ENCODE measurements around the gene WDR81. TPM values are rescaled to one million over a fixed set of nuclear protein-coding genes. Genes with fewer than 3 reads are reported as not detected.
"Not testable (repeated sequence)": the region's sequence is repeated elsewhere in the genome, so short reads cannot be mapped to it uniquely, and the experiment has no call there.

The WDR81 gene
- total and polyA plus RNA-seq, 11 donors = 7.2 to 29.0 (median 9.3) TPM

DNA sequence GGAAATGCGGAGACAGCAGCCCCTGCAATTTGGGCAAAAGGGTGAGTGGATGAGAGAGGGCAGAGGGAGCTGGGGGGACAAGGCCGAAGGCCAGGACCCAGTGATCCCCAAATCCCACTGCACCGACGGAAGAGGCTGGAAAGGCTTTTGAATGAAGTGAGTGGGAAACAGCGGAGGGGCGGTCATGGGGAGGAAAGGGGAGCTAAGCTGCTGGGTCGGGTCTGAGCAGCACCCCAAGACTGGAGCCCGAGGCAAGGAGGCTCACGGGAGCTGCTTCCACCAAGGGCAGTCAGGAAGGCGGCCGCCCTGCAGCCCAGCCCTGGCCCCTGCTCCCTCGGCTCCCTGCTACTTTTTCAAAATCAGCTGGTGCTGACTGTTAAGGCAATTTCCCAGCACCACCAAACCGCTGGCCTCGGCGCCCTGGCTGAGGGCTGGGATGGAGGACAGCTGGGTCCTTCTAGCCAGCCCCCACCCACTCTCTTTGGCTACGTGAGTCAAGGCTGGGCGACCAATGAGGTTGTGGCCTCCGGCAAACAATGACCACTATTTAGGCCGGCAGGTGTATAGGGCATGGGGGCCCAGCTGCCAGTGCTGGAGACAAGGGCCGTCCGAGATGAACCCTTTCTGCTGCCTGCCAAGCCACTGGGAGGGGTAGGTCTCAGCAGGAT is 37.9 kb downstream of the WDR81 start:
- Histone ChIP-seq H3K27ac (peak overlapping the region; percentile 52 to 89 (median 82)), H3K4me1 (peaks cover 0 to 61% (median 11%) of the 10 kb centered on the region in 12 donors), H3K27me3 (no peaks in the 10 kb centered on the region), H3K4me3 (peak overlapping the region in 11 of 12 donors; percentile 21 to 68 (median 53)), H3K9me3 (no peaks in the 10 kb centered on the region), H3K36me3 (peaks cover 0 to 5% (median 0%) of the 10 kb centered on the region in 9 donors)
- no peak for TF ChIP-seq POLR2A (IDR thresholded peaks at IDR 0.05)
- TF ChIP-seq, protein P1, sequence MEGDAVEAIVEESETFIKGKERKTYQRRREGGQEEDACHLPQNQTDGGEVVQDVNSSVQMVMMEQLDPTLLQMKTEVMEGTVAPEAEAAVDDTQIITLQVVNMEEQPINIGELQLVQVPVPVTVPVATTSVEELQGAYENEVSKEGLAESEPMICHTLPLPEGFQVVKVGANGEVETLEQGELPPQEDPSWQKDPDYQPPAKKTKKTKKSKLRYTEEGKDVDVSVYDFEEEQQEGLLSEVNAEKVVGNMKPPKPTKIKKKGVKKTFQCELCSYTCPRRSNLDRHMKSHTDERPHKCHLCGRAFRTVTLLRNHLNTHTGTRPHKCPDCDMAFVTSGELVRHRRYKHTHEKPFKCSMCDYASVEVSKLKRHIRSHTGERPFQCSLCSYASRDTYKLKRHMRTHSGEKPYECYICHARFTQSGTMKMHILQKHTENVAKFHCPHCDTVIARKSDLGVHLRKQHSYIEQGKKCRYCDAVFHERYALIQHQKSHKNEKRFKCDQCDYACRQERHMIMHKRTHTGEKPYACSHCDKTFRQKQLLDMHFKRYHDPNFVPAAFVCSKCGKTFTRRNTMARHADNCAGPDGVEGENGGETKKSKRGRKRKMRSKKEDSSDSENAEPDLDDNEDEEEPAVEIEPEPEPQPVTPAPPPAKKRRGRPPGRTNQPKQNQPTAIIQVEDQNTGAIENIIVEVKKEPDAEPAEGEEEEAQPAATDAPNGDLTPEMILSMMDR (IDR thresholded peaks at IDR 0.05) = no peak
- DNase-seq (peak; percentile 54 to 82 (median 76)), ATAC-seq (peak; percentile 50 to 75 (median 70))
- WGBS, 4 donors = 63 to 74% (median 67%) methylated on average over 17 to 21 of the region's 21 CpGs
- intact Hi-C loops (cut with DNase I) = no loop called here

DNA sequence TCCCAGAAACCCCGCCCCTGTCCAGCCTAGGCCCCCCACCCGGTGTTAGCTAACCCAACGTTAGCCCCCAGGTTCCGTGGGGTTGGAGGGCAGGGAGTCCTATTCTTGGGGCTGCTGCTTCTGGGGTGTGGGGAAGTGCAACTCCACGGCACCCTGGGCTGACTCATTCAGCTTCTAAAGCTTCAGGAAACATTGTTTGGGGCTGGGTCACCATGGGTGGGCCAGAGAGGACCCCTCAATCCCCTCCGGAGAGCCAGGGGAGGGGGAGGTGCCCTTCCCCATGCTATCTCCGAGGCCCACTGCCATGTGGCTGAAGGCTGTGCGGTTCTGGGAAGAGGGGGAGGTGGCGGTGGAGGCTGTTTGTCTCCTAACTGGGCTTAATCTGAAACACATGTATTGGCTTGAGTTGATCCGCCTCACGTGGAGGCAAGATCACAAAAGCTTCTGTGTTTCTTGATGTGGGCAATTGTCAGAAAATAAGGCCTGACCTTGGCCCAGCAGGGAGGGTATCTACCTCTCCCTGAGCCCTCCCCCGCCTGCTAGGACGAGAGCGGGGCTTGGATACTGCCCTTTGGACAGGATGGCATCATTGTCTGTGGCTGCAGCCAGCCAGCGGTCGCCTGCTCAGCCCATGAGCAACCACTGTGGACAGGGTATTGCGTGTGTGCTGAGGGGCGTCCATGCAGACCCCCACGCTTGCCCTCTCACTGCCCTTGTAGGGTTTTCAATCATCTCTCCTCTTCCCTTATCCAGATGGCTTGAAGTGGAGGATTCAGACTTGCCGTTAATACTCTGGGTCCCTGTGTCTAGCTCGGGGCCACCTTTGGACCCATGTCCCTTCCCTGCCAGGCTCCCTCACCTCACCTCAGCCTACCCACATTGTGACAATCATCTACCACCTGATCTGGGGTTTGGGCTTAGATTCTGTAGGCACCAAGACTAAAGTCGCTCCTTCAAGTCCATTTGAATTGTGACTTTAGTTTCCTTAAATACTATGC is 38.7 kb downstream of the WDR81 start:
- peak overlapping the region in 11 of 12 donors; percentile 21 to 68 (median 53) for H3K4me3 ChIP-seq
- H3K27me3 ChIP-seq = no peaks in the 10 kb centered on the region
- intact Hi-C loops (cut with DNase I) = no loop called here
- DNase-seq = peak in 3 of 5 donors; percentile 52 to 77 (median 64)
- no peaks in the 10 kb centered on the region for H3K9me3 ChIP-seq
- peak; percentile 19 to 60 (median 49) for ATAC-seq
- peaks cover 0 to 61% (median 11%) of the 10 kb centered on the region in 12 donors for H3K4me1 ChIP-seq
- TF ChIP-seq, protein P1 (IDR thresholded peaks at IDR 0.05) = no peak
- no peak for TF ChIP-seq POLR2A (IDR thresholded peaks at IDR 0.05)
- 67 to 75% (median 68%) methylated on average over 16 to 22 of the region's 22 CpGs for WGBS, 4 donors
- peaks cover 0 to 11% (median 0%) of the 10 kb centered on the region in 9 donors for H3K36me3 ChIP-seq
- H3K27ac ChIP-seq = peak overlapping the region; percentile 52 to 89 (median 82)

DNA sequence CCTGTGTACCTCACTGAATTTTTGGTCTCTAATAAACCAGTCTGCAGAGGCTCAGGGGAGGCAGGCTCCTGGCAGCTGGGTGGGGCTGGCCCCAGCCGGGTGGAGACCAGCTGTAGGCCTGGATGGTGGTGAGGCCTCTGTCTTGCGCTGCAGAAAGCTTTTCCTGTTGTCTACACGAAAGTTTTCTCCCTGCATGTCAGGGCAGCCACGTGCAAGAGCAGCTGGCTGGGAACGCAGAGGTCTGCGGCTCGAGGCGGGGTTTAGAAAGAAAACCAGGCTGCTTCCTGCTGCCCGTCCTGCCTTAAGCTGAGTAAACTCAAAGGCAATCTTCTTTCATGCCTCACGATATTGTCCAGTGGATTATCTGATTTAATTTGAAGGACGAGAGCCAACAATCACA is 39.8 kb downstream of the WDR81 start:
- ATAC-seq = peak; percentile 48 to 83 (median 70)
- 37 to 50% (median 41%) methylated on average over 11 of the region's 11 CpGs for WGBS, 4 donors
- H3K27me3 ChIP-seq = no peaks in the 10 kb centered on the region
- H3K9me3 ChIP-seq = no peaks in the 10 kb centered on the region
- H3K27ac ChIP-seq = peak overlapping the region; percentile 52 to 89 (median 82)
- peak overlapping the region in 8 of 12 donors; percentile 41 to 68 (median 56) for H3K4me3 ChIP-seq
- no peak for TF ChIP-seq POLR2A (IDR thresholded peaks at IDR 0.05)
- TF ChIP-seq, protein P1 (IDR thresholded peaks at IDR 0.05) = no peak
- DNase-seq = peak; percentile 70 to 89 (median 88)
- H3K4me1 ChIP-seq = peaks cover 0 to 57% (median 11%) of the 10 kb centered on the region in 12 donors
- intact Hi-C loops (cut with DNase I) = no loop called here
- peaks cover 0 to 16% (median 0%) of the 10 kb centered on the region in 9 donors for H3K36me3 ChIP-seq

DNA sequence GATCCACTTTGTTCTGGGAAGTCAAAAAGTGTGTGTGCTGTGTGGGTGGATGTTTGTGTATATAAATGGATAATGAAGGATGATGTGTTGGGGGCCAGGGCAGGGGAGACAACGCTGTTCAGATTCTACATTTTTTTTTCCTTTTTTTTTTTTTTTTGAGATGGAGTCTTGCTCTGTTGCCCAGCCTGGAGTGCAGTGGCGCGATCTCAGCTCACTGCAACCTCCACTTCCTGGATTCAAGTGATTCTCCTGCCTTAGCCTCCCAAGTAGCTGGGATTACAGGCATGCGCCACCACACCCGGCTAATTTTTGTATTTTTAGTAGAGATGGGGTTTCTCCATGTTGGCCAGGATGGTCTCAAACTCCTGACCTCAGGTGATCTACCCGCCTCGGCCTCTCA is 40.2 kb downstream of the WDR81 start:
- peak in 1 of 4 donors; percentile 7 for ATAC-seq
- H3K4me3 ChIP-seq = peak overlapping the region in 1 of 12 donors; percentile 68
- H3K36me3 ChIP-seq = peaks cover 0 to 16% (median 0%) of the 10 kb centered on the region in 9 donors
- H3K9me3 ChIP-seq; DNase-seq; H3K27me3 ChIP-seq; intact Hi-C loops (cut with DNase I): not testable (repeated sequence)
- peak overlapping the region in 11 of 12 donors; percentile 52 to 89 (median 81) for H3K27ac ChIP-seq
- WGBS, 4 donors = 79 to 91% (median 85%) methylated on average over 7 of the region's 7 CpGs
- peaks cover 0 to 55% (median 12%) of the 10 kb centered on the region in 12 donors for H3K4me1 ChIP-seq

Measured in heart left ventricle (tissue), 16 donors.